ENCODE results near the gene FOXA3.
"Not testable (repeated sequence)": the region's sequence is repeated elsewhere in the genome, so short reads cannot be mapped to it uniquely, and the experiment has no call there.

The FOXA3 gene

GRCh38 chr19:45876411-45877197 is 12.5 kb downstream of the FOXA3 start:
- DNase-seq = no peak

DNA sequence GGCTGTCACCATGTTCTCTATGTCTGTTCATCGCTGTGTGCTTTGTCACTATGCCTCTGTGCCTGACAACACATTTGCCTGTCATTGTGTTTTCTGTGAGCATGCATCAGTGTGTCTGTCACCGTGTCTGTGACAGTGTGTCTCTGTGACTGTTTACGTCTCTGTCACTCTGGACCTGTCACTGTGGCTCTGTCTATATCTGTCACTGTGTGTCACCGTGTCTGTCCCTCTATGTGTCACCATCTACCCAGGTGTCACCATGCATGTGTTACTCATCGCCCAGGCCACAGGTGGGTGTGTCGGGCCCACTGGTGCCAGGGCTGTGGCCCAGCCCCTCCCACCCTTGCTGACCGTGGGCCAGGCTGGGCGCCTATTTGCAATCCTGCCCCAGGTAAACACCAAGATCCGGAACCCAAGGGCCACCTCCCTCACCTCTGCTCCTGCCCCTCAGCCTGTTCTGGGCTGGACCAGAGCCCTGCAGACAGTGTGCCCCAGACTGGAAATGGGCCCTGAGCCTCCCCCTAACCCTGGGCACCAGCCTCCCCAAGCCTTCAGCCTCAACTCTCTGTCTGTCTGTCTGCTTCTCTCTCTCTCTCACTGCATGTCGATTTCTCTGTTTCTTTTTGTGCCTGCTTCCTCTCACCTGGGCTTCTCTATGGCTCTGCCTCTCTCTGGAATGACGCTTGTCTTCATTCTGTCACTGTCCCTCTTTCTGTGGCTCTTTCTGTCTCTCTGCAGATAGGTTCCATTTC is 14.1 kb downstream of the FOXA3 start:
- no peak for DNase-seq

DNA sequence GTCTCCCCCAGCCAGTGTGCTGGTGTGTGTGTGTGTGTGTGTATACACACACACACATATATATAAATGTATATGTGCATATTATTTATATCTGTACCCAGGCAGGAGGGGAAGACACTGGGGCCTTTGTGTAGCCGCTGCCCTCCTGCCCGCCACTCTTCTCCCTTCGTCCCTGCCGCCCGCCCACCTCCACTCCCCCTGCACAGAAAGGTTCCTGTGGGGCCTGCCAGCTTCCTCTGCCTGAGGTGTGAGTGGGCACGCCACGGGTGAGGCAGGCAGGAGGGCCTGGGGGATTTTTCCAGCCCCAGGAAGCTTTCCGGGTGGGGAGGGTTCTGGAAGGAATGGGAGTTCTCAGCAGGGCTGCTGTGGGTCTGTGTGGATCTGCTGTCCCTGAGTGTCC is 14.9 kb downstream of the FOXA3 start:
- DNase-seq = no peak

DNA sequence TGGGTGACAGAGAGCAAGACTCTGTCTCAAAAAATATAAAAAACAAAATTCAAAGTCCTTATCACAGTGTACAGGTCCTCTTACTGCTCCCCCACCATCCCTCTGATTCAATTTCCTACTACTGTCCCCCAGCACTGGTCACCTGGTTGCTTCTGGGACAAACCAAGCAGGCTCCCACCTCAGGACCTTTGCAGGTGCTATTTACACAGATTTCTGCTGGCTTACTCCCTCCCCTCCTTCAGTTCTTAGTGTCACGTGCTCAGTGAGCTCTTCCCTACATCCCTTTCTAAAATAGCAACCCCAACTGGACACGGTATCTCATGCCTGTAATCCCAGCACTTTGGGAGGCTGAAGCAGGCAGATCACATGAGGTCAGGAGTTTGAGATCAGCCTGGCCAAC is 15.8 kb downstream of the FOXA3 start:
- no peak for DNase-seq

- no peak for DNase-seq
Measured at GRCh38 chr19:45881082-45881908, 17.2 kb downstream of the FOXA3 start.

DNA sequence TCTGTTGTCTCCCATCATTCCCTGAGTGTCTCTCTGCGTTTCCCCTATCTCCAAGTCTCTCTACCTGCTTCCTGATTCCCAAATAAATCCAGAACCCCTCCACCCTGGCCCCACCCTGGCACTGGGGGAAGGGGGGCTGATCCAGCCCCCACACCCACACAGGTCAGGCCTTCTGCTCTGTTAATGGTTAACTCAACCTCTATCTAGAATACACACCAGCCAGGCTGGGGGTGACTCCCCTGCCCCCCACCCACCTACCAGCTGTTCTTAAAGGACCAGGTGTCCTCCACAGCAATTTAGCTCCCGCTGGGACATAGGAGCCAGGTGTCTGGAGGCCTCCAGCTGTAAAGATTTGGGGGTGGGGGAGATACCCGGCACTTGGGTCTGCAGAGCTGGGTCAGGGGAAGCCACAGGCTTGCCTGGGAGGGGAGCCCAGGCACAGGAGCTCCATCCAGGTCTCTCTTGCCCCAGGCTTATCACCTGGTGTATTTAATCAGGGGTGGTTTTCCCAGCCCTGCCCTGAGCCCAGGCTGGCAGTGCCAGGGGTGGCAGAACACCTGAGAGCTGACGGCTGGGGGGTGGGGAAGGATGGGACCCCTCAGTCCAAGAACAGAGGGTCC is 17.9 kb downstream of the FOXA3 start:
- DNase-seq = peak; percentile 23

- DNase-seq = peak; percentile 90
Measured at GRCh38 chr19:45882652-45883585, 18.8 kb downstream of the FOXA3 start.

DNA sequence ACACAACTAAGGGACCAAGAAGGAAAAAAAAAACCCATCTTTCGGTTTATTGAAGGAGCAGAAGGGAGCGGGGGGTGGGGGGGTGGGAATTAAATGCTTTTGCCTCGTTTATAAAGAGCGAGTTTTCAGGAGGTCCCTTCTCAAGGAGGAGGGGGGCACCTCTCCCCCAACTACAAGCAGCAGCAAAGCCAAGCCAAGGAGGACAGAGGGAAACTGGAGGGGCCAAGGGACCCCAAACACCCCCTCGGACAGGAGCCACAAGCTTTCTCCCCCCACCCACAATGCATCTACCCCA is 19.4 kb downstream of the FOXA3 start:
- DNase-seq = no peak

GRCh38 chr19:45883881-45884681 is 20.0 kb downstream of the FOXA3 start:
- no peak for DNase-seq

DNA sequence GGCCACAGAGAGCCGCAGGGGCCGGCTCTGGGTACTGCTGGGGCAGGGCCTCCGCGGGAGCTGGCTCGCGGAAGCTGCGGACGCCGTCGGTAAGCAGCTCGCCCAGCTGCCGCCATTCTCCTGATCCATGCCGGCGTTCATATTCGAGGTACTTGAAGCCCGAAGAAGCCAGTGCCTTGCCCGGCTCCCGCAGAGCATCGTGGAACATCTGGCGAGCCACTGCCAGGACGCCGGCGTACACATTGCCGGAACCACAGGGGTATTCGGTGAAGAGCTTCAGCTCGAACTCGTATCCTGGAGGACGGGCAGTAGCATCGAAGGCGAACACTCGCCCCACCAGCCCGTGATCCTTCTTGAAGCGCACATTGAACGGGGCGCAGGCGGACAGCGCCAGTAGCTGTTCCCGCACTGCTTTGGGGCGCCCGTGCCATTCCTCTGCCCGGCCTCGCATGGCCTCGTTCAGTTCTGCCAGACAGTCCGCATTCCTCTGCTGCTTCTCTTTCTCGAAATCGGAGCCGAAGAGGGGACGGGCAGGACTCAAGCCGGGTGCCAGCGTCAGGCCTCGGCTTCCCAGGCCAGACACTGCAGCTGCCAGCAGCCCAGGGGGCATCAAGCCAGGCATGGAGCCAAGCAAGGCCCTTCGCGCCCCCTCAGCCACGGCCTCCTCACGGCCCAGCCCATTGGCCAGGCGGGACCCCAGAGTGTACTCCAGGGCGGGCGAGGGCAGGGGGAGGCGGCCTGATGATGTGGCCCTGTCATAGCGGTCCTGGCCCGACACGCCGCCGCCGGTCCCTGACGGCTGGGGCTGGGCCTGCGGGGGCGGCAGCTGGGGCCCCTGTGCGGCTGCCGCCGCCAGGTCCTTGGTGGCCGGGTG is 20.8 kb downstream of the FOXA3 start:
- DNase-seq = peak; percentile 60

GRCh38 chr19:45885556-45886426 is 21.7 kb downstream of the FOXA3 start, which contains the start of gene IRF2BP1:
TSS of gene IRF2BP1 (minus strand) at chr19:45886141. CDS start at chr19:45885774, 367 bp downstream.
- DNase-seq = peak; percentile 96

GRCh38 chr19:45886427-45887199 is 22.5 kb downstream of the FOXA3 start:
- DNase-seq = peak; percentile 96

DNA sequence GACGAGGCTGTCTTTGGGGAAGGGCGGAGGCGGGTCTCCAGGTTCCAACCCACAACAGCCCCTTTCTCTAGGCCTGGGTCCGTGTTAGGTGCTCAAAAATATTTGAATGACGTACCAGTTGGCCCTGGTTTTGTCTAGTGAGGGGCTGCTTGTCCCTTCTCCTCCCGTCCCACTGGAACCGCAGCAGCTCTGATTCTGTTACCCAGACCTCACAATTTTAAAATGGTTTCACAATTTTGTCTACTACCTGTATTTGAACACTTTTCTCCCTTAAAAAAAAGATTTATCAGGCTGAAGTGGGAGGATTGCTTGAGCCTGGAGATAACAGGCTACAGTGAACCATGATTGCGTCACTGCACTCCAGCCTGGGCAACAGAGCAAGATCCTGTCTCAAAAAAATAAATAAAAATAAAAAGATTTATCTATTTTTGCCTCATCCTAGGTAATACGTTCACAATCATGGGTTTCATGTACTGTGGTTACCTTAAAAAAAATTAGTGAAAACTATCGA is 23.1 kb downstream of the FOXA3 start:
- no peak for DNase-seq

GRCh38 chr19:45889210-45889885 is 25.2 kb downstream of the FOXA3 start:
- DNase-seq = no peak

DNA sequence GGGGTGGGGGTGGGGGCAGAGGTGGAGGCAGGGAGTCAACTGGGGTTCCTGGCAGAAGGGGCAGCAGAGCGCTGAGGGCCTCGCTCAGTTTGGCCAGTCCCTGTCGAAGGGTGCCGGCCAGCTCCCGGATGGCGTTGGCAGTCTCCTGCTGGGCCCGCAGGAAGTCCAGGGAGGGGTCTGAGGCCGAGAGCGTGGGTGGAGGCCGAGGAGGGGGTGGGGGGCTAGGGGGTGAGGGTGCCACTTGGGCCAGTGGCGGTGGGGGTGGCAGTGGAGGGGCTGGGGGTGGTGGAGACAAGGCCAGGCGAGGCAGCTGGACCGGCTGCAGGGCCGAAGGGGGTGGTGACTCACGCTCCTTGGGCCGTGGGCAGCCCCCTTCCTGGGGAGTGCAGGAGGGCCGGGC is 26.8 kb downstream of the FOXA3 start:
- DNase-seq = no peak

GRCh38 chr19:45895519-45895972 is 31.4 kb downstream of the FOXA3 start:
- DNase-seq = no peak

- not testable (repeated sequence) for DNase-seq
Measured at GRCh38 chr19:45895983-45896599, 32.0 kb downstream of the FOXA3 start.

Data from NCI-H82 (cell line).